DOHH2 (cell line): ENCODE measurements around the gene MAP6.

Experiments
- H3F3A ChIP-seq: fragments of 200-600 bp; sonication (generic), shearing (Covaris generic); 2 replicates; pipeline ENCODE4 v1.6.0; 2016; ENCODE audit warnings: antibody characterized with exemption, mild to moderate bottlenecking; ENCODE audit not compliant: control insufficient read depth, insufficient read depth
- H3K27ac ChIP-seq: fragments of 200-600 bp; sonication (generic); 2 replicates; pipeline ENCODE4 v1.5.1; 2014; ENCODE audit warnings: low read depth, mild to moderate bottlenecking, low read length, moderate library complexity
- H3K27me3 ChIP-seq: fragments of 200-600 bp; sonication (generic); 2 replicates; pipeline ENCODE4 v1.6.1; 2014; ENCODE audit warnings: mild to moderate bottlenecking, low read length, mixed read lengths; ENCODE audit not compliant: control insufficient read depth
- H3K36me3 ChIP-seq: fragments of 200-600 bp; sonication (generic); 2 replicates; pipeline ENCODE4 v1.6.1; 2014; ENCODE audit warnings: mild to moderate bottlenecking, low read length, moderate library complexity, mixed read lengths; ENCODE audit not compliant: control insufficient read depth
- H3K4me1 ChIP-seq: fragments of 200-600 bp; sonication (generic); 2 replicates; pipeline ENCODE4 v1.6.1; 2014; ENCODE audit warnings: mild to moderate bottlenecking, low read length, mixed read lengths; ENCODE audit not compliant: control insufficient read depth
- H3K4me2 ChIP-seq: fragments of 200-600 bp; sonication (generic); 2 replicates; pipeline ENCODE4 v1.6.0; 2014; ENCODE audit warnings: mild to moderate bottlenecking, low read length, moderate library complexity
- H3K4me3 ChIP-seq: fragments of 200-600 bp; sonication (generic); 2 replicates; pipeline ENCODE4 v1.5.1; 2014; ENCODE audit warnings: mild to moderate bottlenecking, low read length, mixed read lengths
- H3K79me2 ChIP-seq: fragments of 200-600 bp; sonication (generic); 2 replicates; pipeline ENCODE4 v1.6.1; 2014; ENCODE audit warnings: mild to moderate bottlenecking, low read length, mixed read lengths; ENCODE audit not compliant: control insufficient read depth
- H3K9me2 ChIP-seq: fragments of 200-600 bp; sonication (generic); replicated peaks from 2 replicates; pipeline ENCODE4 v1.6.1; 2014; ENCODE audit warnings: mild to moderate bottlenecking, low read length, mixed read lengths; ENCODE audit not compliant: control insufficient read depth
- H3K9me3 ChIP-seq: fragments of 200-600 bp; sonication (generic); 2 replicates; pipeline ENCODE4 v1.6.1; 2014; ENCODE audit warnings: antibody characterized with exemption, low read length, mixed read lengths; ENCODE audit not compliant: control insufficient read depth, insufficient read depth
- H4K20me1 ChIP-seq: fragments of 200-600 bp; sonication (generic); 2 replicates; pipeline ENCODE4 v1.6.0; 2014; ENCODE audit warnings: low read depth, mild to moderate bottlenecking, antibody characterized with exemption, low read length, moderate library complexity; ENCODE audit not compliant: control insufficient read depth, insufficient read depth
- EZH2phosphoT487 ChIP-seq: fragments of 200-600 bp; sonication (generic); IDR thresholded peaks from 2 replicates; pipeline ENCODE4 v1.6.1; 2017; ENCODE audit warnings: borderline replicate concordance, mild to moderate bottlenecking, antibody characterized with exemption, low read length, moderate library complexity, mixed read lengths
- TF ChIP-seq, protein P1 (sequence below): fragments of 200-600 bp; sonication (generic); IDR thresholded peaks from one replicate; pipeline ENCODE4 v1.5.1; 2014; ENCODE audit warnings: antibody characterized with exemption, mild to moderate bottlenecking, low read depth, low read length; ENCODE audit not compliant: poor library complexity, severe bottlenecking

Gene MAP6

DNA sequence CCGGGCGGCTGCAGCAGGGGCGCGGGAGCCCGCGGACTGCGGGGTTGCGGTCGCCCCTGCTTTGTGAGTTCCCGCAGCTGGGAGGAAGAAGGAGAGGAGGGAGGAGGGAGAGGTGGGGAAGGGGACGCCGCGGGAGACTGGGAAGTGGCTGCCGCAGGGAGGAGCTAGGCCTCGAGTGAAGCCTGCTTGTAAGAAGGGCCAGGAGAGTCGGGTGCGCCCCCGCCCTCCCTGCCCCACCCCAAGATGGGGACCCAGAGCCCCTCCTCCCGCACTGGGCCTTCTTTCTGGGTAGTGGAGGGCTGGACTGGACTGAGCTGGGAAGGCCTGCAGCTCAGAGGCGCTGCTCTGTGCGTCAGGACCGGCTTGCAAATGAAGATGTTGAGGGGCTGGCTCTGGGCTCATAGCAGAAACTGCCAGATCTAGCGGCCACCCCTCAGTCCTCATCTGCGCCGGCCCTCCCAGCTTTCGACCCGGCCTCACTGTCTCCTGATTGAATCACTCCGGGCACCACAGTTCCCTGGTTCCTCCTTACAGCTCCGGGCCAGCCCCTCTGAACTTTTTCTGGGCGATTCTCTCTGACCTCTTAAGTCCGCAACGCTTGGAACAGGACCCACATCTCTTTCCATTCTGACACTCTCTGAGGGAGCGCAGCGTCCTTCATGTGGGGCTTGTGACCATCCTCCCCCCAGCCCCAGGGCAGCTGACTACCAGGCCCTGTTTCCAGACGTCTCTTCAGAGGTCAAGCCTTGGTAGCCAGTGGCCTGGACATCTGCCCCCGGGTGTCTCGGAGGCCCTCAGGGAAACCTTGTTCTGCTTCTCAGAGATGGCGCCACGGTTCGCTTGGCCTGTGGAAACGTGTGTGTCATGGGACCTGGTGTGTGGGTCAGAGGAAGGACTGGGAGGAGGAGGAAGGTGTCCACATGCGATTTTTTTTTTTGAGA, 84.8 kb downstream of the MAP6 start:
- no peak overlapping the region for H3K27ac ChIP-seq
- peak overlapping the region; percentile 48 for H3K4me2 ChIP-seq
- H3K79me2 ChIP-seq: no peaks in the 10 kb centered on the region
- H4K20me1 ChIP-seq: no peaks in the 10 kb centered on the region
- H3F3A ChIP-seq: no peaks in the 10 kb centered on the region
- H3K9me3 ChIP-seq: no peaks in the 10 kb centered on the region
- H3K4me3 ChIP-seq: peak overlapping the region; percentile 50
- H3K27me3 ChIP-seq: peaks cover 37% of the 10 kb centered on the region
- H3K36me3 ChIP-seq: no peaks in the 10 kb centered on the region
- no peaks in the 10 kb centered on the region for H3K9me2 ChIP-seq
- H3K4me1 ChIP-seq: 0 out of 2 replicates have a peak, but pooled peaks cover 7% of the 10 kb centered on the region
- TF ChIP-seq EZH2phosphoT487: no peak
- TF ChIP-seq, protein P1, sequence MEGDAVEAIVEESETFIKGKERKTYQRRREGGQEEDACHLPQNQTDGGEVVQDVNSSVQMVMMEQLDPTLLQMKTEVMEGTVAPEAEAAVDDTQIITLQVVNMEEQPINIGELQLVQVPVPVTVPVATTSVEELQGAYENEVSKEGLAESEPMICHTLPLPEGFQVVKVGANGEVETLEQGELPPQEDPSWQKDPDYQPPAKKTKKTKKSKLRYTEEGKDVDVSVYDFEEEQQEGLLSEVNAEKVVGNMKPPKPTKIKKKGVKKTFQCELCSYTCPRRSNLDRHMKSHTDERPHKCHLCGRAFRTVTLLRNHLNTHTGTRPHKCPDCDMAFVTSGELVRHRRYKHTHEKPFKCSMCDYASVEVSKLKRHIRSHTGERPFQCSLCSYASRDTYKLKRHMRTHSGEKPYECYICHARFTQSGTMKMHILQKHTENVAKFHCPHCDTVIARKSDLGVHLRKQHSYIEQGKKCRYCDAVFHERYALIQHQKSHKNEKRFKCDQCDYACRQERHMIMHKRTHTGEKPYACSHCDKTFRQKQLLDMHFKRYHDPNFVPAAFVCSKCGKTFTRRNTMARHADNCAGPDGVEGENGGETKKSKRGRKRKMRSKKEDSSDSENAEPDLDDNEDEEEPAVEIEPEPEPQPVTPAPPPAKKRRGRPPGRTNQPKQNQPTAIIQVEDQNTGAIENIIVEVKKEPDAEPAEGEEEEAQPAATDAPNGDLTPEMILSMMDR: no peak

DNA sequence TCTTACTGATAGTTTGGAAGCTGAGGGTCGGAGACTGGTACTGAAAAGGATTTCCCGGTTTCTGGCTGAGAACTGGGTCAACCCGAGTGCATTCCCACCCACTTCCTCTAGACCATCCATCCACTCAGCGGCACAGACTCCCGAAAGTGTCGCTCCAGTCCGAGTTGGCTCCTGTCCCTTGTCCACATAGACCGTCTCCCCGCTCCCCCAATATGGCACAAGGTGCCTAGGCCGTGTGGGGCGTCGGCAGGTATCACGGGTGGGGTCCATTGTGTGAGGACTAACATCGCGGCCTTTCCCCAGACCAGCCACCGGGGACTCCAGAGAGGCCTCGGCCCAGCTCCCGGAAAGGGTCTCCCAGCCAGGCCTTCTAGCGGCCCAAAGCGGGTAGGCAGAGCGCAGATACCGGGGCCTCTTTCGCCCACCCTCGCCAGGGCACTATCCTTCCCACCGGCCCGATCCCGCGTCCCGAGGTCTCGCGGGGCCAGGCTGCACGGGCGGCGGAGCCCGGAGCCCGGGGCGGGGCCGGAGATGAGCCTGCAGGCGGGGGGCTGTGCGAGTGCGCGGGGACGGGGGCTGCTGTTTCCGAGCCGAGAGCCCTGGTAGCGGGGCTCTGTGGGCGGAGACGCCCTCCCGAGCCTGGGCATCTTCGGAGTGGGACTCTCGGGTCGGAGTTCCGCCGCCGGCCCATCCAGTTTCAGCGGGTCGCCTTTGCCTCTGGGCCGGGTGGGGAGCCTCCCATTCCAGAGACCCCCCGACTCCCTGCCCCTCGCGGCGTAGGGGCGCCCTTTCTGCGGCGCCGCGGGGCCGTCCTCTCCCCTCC, 85.7 kb downstream of the MAP6 start:
- H3K4me1 ChIP-seq: 0 out of 2 replicates have a peak, but pooled peaks cover 7% of the 10 kb centered on the region
- TF ChIP-seq, protein P1: no peak
- TF ChIP-seq EZH2phosphoT487: no peak; the same call in 1 of the 2 replicates
- H3K27me3 ChIP-seq: peaks cover 37% of the 10 kb centered on the region
- H3K9me2 ChIP-seq: no peaks in the 10 kb centered on the region
- peak overlapping the region; percentile 48 for H3K4me2 ChIP-seq
- H3K36me3 ChIP-seq: no peaks in the 10 kb centered on the region
- H3K27ac ChIP-seq: no peak overlapping the region
- H4K20me1 ChIP-seq: no peaks in the 10 kb centered on the region
- no peaks in the 10 kb centered on the region for H3F3A ChIP-seq
- H3K9me3 ChIP-seq: no peaks in the 10 kb centered on the region
- H3K4me3 ChIP-seq: peak overlapping the region; percentile 50
- H3K79me2 ChIP-seq: no peaks in the 10 kb centered on the region

DNA sequence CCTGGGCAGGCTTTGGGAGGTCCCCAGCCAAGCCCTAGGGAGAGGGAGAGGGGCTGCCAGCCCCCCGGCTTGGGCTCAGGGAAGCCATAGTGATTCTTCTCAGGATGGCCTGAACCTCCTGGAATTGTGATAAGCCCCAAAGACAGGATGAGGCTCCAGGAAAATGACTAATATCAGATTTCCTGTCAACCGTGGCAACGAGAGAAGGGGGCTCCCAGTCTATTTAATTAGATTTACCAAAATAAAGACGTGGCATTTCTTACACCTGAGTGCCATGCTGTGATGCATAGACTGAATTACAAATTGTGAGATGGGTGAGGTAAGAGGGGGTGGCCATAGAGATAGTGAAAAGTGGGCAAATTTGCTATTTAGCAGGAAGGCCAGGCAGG, 86.3 kb downstream of the MAP6 start:
- H3F3A ChIP-seq: no peaks in the 10 kb centered on the region
- H3K27ac ChIP-seq: no peak overlapping the region
- no peaks in the 10 kb centered on the region for H3K9me3 ChIP-seq
- no peaks in the 10 kb centered on the region for H4K20me1 ChIP-seq
- no peaks in the 10 kb centered on the region for H3K9me2 ChIP-seq
- H3K79me2 ChIP-seq: no peaks in the 10 kb centered on the region
- H3K4me2 ChIP-seq: peak overlapping the region; percentile 48
- peak overlapping the region; percentile 50 for H3K4me3 ChIP-seq
- H3K27me3 ChIP-seq: peaks cover 37% of the 10 kb centered on the region
- 0 out of 2 replicates have a peak, but pooled peaks cover 7% of the 10 kb centered on the region for H3K4me1 ChIP-seq
- H3K36me3 ChIP-seq: no peaks in the 10 kb centered on the region
- TF ChIP-seq EZH2phosphoT487: no peak
- TF ChIP-seq, protein P1: no peak
